ENCODE measurements around the gene DTNBP1. TPM values are rescaled to one million over a fixed set of nuclear protein-coding genes. Genes with fewer than 3 reads are reported as not detected.

Gene DTNBP1
- total and polyA plus RNA-seq, 4 donors: 26.2 to 37.1 (median 27.6) TPM

- ATAC-seq (ENCODE audit: low FRiP score): no peak
- intact Hi-C loops (cut with DNase I): no loop called here
- no peaks in the 10 kb centered on the region for H3K9me3 ChIP-seq (ENCODE audit: control insufficient read depth, low read length)
Measured at GRCh38 chr6:15572296-15573016, 90.4 kb downstream of the DTNBP1 start.

GRCh38 chr6:15570171-15570570 lies 92.7 kb downstream of the DTNBP1 start:
- H3K27me3 ChIP-seq (ENCODE audit: control insufficient read depth in 1 of 2, insufficient read depth in 2 of 2, low read length in 1 of 2): no peaks in the 10 kb centered on the region
- no peaks in the 10 kb centered on the region for H3K9me3 ChIP-seq (ENCODE audit: control insufficient read depth, low read length)
- DNase-seq (no peak), ATAC-seq (ENCODE audit: low FRiP score) (no peak)
- WGBS, 2 donors: 93 to 97% methylated on average over 2 of the region's 2 CpGs
- no peak overlapping the region for H3K4me3 ChIP-seq (ENCODE audit: low read length in 2 of 2)
- no peaks in the 10 kb centered on the region for H3K4me1 ChIP-seq (ENCODE audit: control insufficient read depth in 1 of 2, insufficient read depth in 2 of 2, low read length in 2 of 2)
- peaks cover 0 to 3% of the 10 kb centered on the region in 2 donors for H3K36me3 ChIP-seq (ENCODE audit: control insufficient read depth in 1 of 2, insufficient read depth in 2 of 2, low read length in 1 of 2)
- no peak overlapping the region for H3K27ac ChIP-seq (ENCODE audit: low read depth in 1 of 2, low read length in 2 of 2)
- intact Hi-C loops (cut with DNase I): no loop called here

More at GRCh38 chr6:15572296-15573016, 90.4 kb downstream of the DTNBP1 start:
- H3K27me3 ChIP-seq (ENCODE audit: control insufficient read depth in 1 of 2, insufficient read depth in 2 of 2, low read length in 1 of 2): no peaks in the 10 kb centered on the region
- 97 to 99% methylated on average over 5 of the region's 5 CpGs for WGBS, 2 donors
- DNase-seq: no peak
- no peak overlapping the region for H3K27ac ChIP-seq (ENCODE audit: low read depth in 1 of 2, low read length in 2 of 2)
- H3K4me3 ChIP-seq (ENCODE audit: low read length in 2 of 2): no peak overlapping the region
- peaks cover 0 to 3% of the 10 kb centered on the region in 2 donors for H3K36me3 ChIP-seq (ENCODE audit: control insufficient read depth in 1 of 2, insufficient read depth in 2 of 2, low read length in 1 of 2)
- H3K4me1 ChIP-seq (ENCODE audit: control insufficient read depth in 1 of 2, insufficient read depth in 2 of 2, low read length in 2 of 2): no peaks in the 10 kb centered on the region

DNA sequence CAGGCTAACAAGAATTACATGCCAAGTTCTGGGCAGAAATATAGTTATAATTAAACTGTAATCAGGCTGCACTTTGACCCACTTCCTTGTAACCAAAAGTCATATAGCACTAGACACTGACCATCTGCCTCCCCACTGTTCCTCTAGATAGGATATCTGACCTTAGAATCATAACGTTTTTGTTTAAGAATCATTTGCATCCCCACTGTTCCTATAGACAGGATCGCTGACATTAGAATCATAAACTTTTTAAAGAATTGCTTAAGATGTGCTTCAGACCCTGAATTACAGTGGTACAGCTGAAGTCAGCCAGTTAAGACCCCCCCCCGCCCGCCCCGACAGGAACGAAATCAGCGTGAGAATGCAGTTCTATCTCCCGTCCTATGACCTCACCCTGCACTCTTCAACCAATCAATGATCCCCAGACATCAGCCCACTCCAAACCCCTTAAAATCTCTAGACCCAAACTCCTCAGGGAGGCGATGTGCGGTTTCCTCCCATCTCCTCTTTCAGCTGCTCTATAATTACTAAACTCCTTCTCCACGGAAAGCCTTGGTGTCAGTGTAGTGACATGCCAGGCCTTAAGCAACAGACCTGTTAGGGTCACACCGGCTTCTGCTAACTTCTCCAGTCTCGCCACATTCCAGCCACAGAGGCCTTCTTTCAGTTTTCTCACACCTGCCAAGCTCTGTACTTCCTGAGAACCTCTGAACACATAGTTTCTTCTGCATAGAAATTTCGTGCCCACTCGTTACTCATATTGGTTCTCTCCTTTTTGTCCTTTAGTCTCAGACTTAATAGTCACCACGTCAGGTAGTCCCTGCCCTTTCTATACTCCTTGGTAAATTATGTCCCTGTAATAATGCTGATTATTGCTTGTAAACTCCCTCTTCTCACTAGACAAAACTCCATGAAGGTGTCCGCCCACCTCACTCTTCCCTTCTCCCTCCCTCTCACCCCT lies 93.5 kb downstream of the DTNBP1 start:
- Histone ChIP-seq H3K9me3 (ENCODE audit: control insufficient read depth, low read length) (no peaks in the 10 kb centered on the region), H3K27me3 (ENCODE audit: control insufficient read depth in 1 of 2, insufficient read depth in 2 of 2, low read length in 1 of 2) (no peaks in the 10 kb centered on the region), H3K4me3 (ENCODE audit: low read length in 2 of 2) (no peak overlapping the region), H3K4me1 (ENCODE audit: control insufficient read depth in 1 of 2, insufficient read depth in 2 of 2, low read length in 2 of 2) (no peaks in the 10 kb centered on the region), H3K27ac (ENCODE audit: low read depth in 1 of 2, low read length in 2 of 2) (no peak overlapping the region), H3K36me3 (ENCODE audit: control insufficient read depth in 1 of 2, insufficient read depth in 2 of 2, low read length in 1 of 2) (peaks cover 0 to 3% of the 10 kb centered on the region in 2 donors)
- ATAC-seq (ENCODE audit: low FRiP score): no peak
- 82 to 84% methylated on average over 17 of the region's 17 CpGs for WGBS, 2 donors
- intact Hi-C loops (cut with DNase I): no loop called here
- DNase-seq: no peak

GRCh38 chr6:15562977-15563376 lies 99.9 kb downstream of the DTNBP1 start:
- no peak for ATAC-seq (ENCODE audit: low FRiP score)
- 92 to 96% methylated on average over 1 of the region's 1 CpG for whole genome bisulfite sequencing, 2 donors

GRCh38 chr6:15561447-15562199 lies 101.2 kb downstream of the DTNBP1 start:
- 98% methylated on average over 3 of the region's 3 CpGs for WGBS, 2 donors
- no peaks in the 10 kb centered on the region for H3K27me3 ChIP-seq (ENCODE audit: control insufficient read depth in 1 of 2, insufficient read depth in 2 of 2, low read length in 1 of 2)
- no peak for DNase-seq
- H3K27ac ChIP-seq (ENCODE audit: low read depth in 1 of 2, low read length in 2 of 2): no peak overlapping the region
- no peaks in the 10 kb centered on the region for H3K9me3 ChIP-seq (ENCODE audit: control insufficient read depth, low read length)
- intact Hi-C loops (cut with DNase I): no loop called here
- no peak for ATAC-seq (ENCODE audit: low FRiP score)
- peaks cover 0 to 4% of the 10 kb centered on the region in 2 donors for H3K4me1 ChIP-seq (ENCODE audit: control insufficient read depth in 1 of 2, insufficient read depth in 2 of 2, low read length in 2 of 2)
- H3K4me3 ChIP-seq (ENCODE audit: low read length in 2 of 2): no peak overlapping the region
- H3K36me3 ChIP-seq (ENCODE audit: control insufficient read depth in 1 of 2, insufficient read depth in 2 of 2, low read length in 1 of 2): no peaks in the 10 kb centered on the region

More at GRCh38 chr6:15562977-15563376, 99.9 kb downstream of the DTNBP1 start:
- intact Hi-C loops (cut with DNase I): no loop called here
- no peaks in the 10 kb centered on the region for H3K36me3 ChIP-seq (ENCODE audit: control insufficient read depth in 1 of 2, insufficient read depth in 2 of 2, low read length in 1 of 2)
- no peaks in the 10 kb centered on the region for H3K27me3 ChIP-seq (ENCODE audit: control insufficient read depth in 1 of 2, insufficient read depth in 2 of 2, low read length in 1 of 2)
- no peaks in the 10 kb centered on the region for H3K9me3 ChIP-seq (ENCODE audit: control insufficient read depth, low read length)
- no peak for DNase-seq
- H3K27ac ChIP-seq (ENCODE audit: low read depth in 1 of 2, low read length in 2 of 2): no peak overlapping the region
- H3K4me1 ChIP-seq (ENCODE audit: control insufficient read depth in 1 of 2, insufficient read depth in 2 of 2, low read length in 2 of 2): peaks cover 0 to 4% of the 10 kb centered on the region in 2 donors
- no peak overlapping the region for H3K4me3 ChIP-seq (ENCODE audit: low read length in 2 of 2)

DNA sequence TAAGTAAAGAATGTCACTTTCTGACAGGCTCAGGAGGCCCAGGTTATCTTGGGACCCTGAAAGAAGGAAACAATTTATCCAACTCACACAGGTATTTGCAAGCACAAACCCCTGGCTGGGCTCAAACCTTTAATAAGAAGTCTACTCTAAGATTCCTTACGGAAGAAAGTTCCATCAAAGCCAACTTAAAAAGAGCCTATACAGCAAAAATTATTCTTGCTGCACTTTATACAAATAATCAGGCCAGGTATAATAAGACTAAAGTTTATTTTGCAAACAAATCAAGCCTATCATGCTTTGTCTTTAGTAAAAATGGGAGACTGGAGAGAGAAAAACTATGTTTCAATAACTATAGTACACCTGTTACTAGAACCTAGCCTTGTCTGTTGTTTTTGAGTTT lies 102.1 kb downstream of the DTNBP1 start:
- ATAC-seq (ENCODE audit: low FRiP score) (no peak), DNase-seq (no peak)
- H3K9me3 ChIP-seq (ENCODE audit: control insufficient read depth, low read length): no peaks in the 10 kb centered on the region
- H3K27me3 ChIP-seq (ENCODE audit: control insufficient read depth in 1 of 2, insufficient read depth in 2 of 2, low read length in 1 of 2): no peaks in the 10 kb centered on the region
- intact Hi-C loops (cut with DNase I): no loop called here
- WGBS, 2 donors: 85 to 94% methylated on average over 1 of the region's 1 CpG
- H3K4me1 ChIP-seq (ENCODE audit: control insufficient read depth in 1 of 2, insufficient read depth in 2 of 2, low read length in 2 of 2): peaks cover 0 to 4% of the 10 kb centered on the region in 2 donors
- H3K36me3 ChIP-seq (ENCODE audit: control insufficient read depth in 1 of 2, insufficient read depth in 2 of 2, low read length in 1 of 2): no peaks in the 10 kb centered on the region
- H3K27ac ChIP-seq (ENCODE audit: low read depth in 1 of 2, low read length in 2 of 2): no peak overlapping the region
- H3K4me3 ChIP-seq (ENCODE audit: low read length in 2 of 2): no peak overlapping the region

- ATAC-seq (ENCODE audit: low FRiP score): no peak
- no peaks in the 10 kb centered on the region for H3K9me3 ChIP-seq (ENCODE audit: control insufficient read depth, low read length)
- peaks cover 0 to 4% of the 10 kb centered on the region in 2 donors for H3K4me1 ChIP-seq (ENCODE audit: control insufficient read depth in 1 of 2, insufficient read depth in 2 of 2, low read length in 2 of 2)
- no peaks in the 10 kb centered on the region for H3K36me3 ChIP-seq (ENCODE audit: control insufficient read depth in 1 of 2, insufficient read depth in 2 of 2, low read length in 1 of 2)
- H3K27ac ChIP-seq (ENCODE audit: low read depth in 1 of 2, low read length in 2 of 2): no peak overlapping the region
- no peak overlapping the region for H3K4me3 ChIP-seq (ENCODE audit: low read length in 2 of 2)
- no peaks in the 10 kb centered on the region for H3K27me3 ChIP-seq (ENCODE audit: control insufficient read depth in 1 of 2, insufficient read depth in 2 of 2, low read length in 1 of 2)
- DNase-seq: no peak
- intact Hi-C loops (cut with DNase I): no loop called here
Measured at GRCh38 chr6:15557174-15557573, 105.7 kb downstream of the DTNBP1 start.

DNA sequence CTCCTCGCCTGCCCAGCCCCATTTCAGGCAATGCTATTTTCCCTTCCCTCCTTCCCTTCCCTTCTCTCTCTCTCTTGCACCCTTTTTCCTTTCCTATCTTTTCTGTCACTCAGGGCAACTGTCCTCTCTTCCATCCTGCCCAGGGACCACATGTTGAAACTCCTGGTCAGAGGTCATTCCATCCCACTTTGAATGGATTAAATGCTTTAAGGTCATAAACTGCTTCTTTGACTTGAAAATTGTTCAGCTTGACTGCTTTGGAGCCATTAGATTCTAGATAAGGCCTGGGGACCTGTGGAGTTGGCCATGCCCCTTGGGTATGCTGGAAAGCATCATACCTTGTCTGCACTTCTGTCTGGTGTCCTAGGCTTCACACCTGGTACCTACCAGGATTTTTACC lies 106.1 kb downstream of the DTNBP1 start:
- Histone ChIP-seq H3K4me3 (ENCODE audit: low read length in 2 of 2) (no peak overlapping the region), H3K27me3 (ENCODE audit: control insufficient read depth in 1 of 2, insufficient read depth in 2 of 2, low read length in 1 of 2) (no peaks in the 10 kb centered on the region), H3K27ac (ENCODE audit: low read depth in 1 of 2, low read length in 2 of 2) (no peak overlapping the region), H3K36me3 (ENCODE audit: control insufficient read depth in 1 of 2, insufficient read depth in 2 of 2, low read length in 1 of 2) (no peaks in the 10 kb centered on the region), H3K4me1 (ENCODE audit: control insufficient read depth in 1 of 2, insufficient read depth in 2 of 2, low read length in 2 of 2) (peaks cover 0 to 4% of the 10 kb centered on the region in 2 donors), H3K9me3 (ENCODE audit: control insufficient read depth, low read length) (no peaks in the 10 kb centered on the region)
- ATAC-seq (ENCODE audit: low FRiP score) (no peak), DNase-seq (no peak)
- intact Hi-C loops (cut with DNase I): no loop called here
- 89 to 100% methylated on average over 1 of the region's 1 CpG for WGBS, 2 donors
